ENCODE results near the gene TNFSF4.

DNA sequence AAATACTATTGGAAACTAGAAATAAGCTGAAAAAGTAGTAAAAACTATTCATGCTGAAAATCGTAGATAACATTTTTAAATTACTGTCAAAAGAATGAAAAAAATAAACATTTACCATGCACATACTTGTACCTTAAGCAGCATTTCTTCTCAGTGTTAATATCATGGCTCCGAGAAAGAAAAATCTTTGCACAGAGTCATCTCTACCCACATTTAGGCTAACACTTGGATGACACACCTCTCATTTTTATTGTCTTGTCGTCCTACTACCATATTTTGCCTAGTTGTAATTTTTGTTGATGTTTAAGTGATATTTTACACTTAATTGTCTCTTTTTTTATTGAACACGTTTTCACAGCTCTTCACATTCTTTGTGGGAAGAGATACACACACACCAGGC lies 1.7 kb upstream of the TNFSF4 start:
- TF ChIP-seq, protein P1, sequence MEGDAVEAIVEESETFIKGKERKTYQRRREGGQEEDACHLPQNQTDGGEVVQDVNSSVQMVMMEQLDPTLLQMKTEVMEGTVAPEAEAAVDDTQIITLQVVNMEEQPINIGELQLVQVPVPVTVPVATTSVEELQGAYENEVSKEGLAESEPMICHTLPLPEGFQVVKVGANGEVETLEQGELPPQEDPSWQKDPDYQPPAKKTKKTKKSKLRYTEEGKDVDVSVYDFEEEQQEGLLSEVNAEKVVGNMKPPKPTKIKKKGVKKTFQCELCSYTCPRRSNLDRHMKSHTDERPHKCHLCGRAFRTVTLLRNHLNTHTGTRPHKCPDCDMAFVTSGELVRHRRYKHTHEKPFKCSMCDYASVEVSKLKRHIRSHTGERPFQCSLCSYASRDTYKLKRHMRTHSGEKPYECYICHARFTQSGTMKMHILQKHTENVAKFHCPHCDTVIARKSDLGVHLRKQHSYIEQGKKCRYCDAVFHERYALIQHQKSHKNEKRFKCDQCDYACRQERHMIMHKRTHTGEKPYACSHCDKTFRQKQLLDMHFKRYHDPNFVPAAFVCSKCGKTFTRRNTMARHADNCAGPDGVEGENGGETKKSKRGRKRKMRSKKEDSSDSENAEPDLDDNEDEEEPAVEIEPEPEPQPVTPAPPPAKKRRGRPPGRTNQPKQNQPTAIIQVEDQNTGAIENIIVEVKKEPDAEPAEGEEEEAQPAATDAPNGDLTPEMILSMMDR (IDR thresholded peaks at IDR 0.05): no peak
- TF ChIP-seq POLR2A (IDR thresholded peaks at IDR 0.05): no peak
